Mesenchymal stem cell (in vitro differentiated cells and primary cell): ENCODE data around the gene FAM78A.
A peak's percentile ranks its signal among the peaks of the same experiment; 100 is the strongest.

ENCODE experiments used
- DNase-seq: peaks from one replicate; pipeline ENCODE4 v3.0.0-alpha.2; 2013
- H2AFZ ChIP-seq: one replicate; pipeline ENCODE4 v1.6.1; 2013; ENCODE audit warnings: low read depth, mild to moderate bottlenecking, control low read depth, inconsistent platforms, low read length, moderate library complexity
- H2AK5ac ChIP-seq: 2 replicates; pipeline ENCODE4 v1.6.1; 2013; ENCODE audit warnings: low read length, moderate library complexity, mild to moderate bottlenecking, inconsistent platforms; ENCODE audit not compliant: severe bottlenecking
- H2BK120ac ChIP-seq: one replicate; pipeline ENCODE4 v1.6.1; 2013; ENCODE audit warnings: low read depth, mild to moderate bottlenecking, inconsistent platforms, low read length, moderate library complexity
- H2BK12ac ChIP-seq, 2 experiments: one replicate each; pipeline ENCODE4 v1.6.1; 2013; ENCODE audit warnings: inconsistent platforms in 2 of 2, low read length in 2 of 2, mild to moderate bottlenecking in 2 of 2, moderate library complexity in 2 of 2, control low read depth in 1 of 2
- H2BK15ac ChIP-seq: one replicate; pipeline ENCODE4 v1.6.1; 2013; ENCODE audit warnings: mild to moderate bottlenecking, low read depth, inconsistent platforms; ENCODE audit not compliant: poor library complexity, severe bottlenecking
- H2BK5ac ChIP-seq: 2 replicates; pipeline ENCODE4 v1.6.1; 2013; ENCODE audit warnings: low read depth, mild to moderate bottlenecking, low read length, control low read depth, inconsistent platforms; ENCODE audit not compliant: poor library complexity, severe bottlenecking
- H3K14ac ChIP-seq, 2 experiments: one replicate each; pipeline ENCODE4 v1.6.1; 2013; ENCODE audit warnings: inconsistent platforms in 2 of 2, low read length in 2 of 2, control low read depth in 1 of 2, mild to moderate bottlenecking in 1 of 2, moderate library complexity in 1 of 2
- H3K18ac ChIP-seq, 2 experiments: one replicate each; pipeline ENCODE4 v1.6.1; 2013; ENCODE audit warnings: inconsistent platforms in 2 of 2, low read length in 2 of 2, control low read depth in 1 of 2, low read depth in 1 of 2, mild to moderate bottlenecking in 1 of 2
- H3K23ac ChIP-seq, 2 experiments: one replicate each; pipeline ENCODE4 v1.6.1; 2013; ENCODE audit warnings: inconsistent platforms in 2 of 2, low read length in 2 of 2, mild to moderate bottlenecking in 2 of 2, moderate library complexity in 2 of 2, control low read depth in 1 of 2
- H3K27ac ChIP-seq: 2 replicates; pipeline ENCODE4 v1.5.1; 2013; ENCODE audit warnings: mild to moderate bottlenecking, moderate library complexity, low read length, control low read depth, inconsistent platforms; ENCODE audit not compliant: poor library complexity, severe bottlenecking
- H3K27me3 ChIP-seq, 2 experiments: 2 replicates each; pipeline versions ENCODE4 v1.6.1 to v1.7.0; 2013; ENCODE audit warnings: low read length in 2 of 2, mild to moderate bottlenecking in 2 of 2, moderate library complexity in 2 of 2, control low read depth in 1 of 2, inconsistent platforms in 1 of 2; ENCODE audit not compliant: control insufficient read depth in 1 of 2, insufficient read depth in 1 of 2
- H3K36me3 ChIP-seq, 2 experiments: 2 replicates each; pipeline versions ENCODE4 v1.6.1 to v1.7.0; 2013; ENCODE audit warnings: low read length in 2 of 2, control low read depth in 1 of 2, inconsistent platforms in 1 of 2, low read depth in 1 of 2, mild to moderate bottlenecking in 1 of 2; ENCODE audit not compliant: insufficient read depth in 2 of 2, control insufficient read depth in 1 of 2
- H3K4ac ChIP-seq, 2 experiments: one replicate each; pipeline ENCODE4 v1.6.1; 2013; ENCODE audit warnings: inconsistent platforms in 2 of 2, low read length in 2 of 2, mild to moderate bottlenecking in 2 of 2, moderate library complexity in 2 of 2, control low read depth in 1 of 2, low read depth in 1 of 2
- H3K4me1 ChIP-seq: 2 replicates; pipeline ENCODE4 v1.6.1; 2013; ENCODE audit warnings: low read depth, low read length, control low read depth; ENCODE audit not compliant: control insufficient read depth, insufficient read depth
- H3K4me2 ChIP-seq: 2 replicates; pipeline ENCODE4 v1.6.1; 2013; ENCODE audit warnings: low read length, mild to moderate bottlenecking, inconsistent platforms; ENCODE audit not compliant: poor library complexity, severe bottlenecking
- H3K4me3 ChIP-seq, 2 experiments: 2 replicates each; pipeline versions ENCODE4 v1.5.1 to v1.7.0; 2013; ENCODE audit warnings: low read length in 2 of 2, mild to moderate bottlenecking in 2 of 2, control low read depth in 1 of 2, low read depth in 1 of 2; ENCODE audit not compliant: insufficient read depth in 1 of 2
- H3K79me1 ChIP-seq: replicated peaks from 2 replicates; pipeline ENCODE4 v1.6.1; 2013; ENCODE audit warnings: mild to moderate bottlenecking, control low read depth, low read length, inconsistent platforms; ENCODE audit not compliant: poor library complexity, severe bottlenecking
- H3K9ac ChIP-seq: 2 replicates; pipeline ENCODE4 v1.7.0; 2013; ENCODE audit warnings: mild to moderate bottlenecking, low read length, moderate library complexity
- H3K9me3 ChIP-seq: 2 replicates; pipeline ENCODE4 v1.7.0; 2013; ENCODE audit warnings: mild to moderate bottlenecking, low read length; ENCODE audit not compliant: control insufficient read depth
- H4K8ac ChIP-seq: one replicate; pipeline ENCODE4 v1.6.1; 2013; ENCODE audit warnings: inconsistent platforms, mild to moderate bottlenecking, low read length, moderate library complexity
- H4K91ac ChIP-seq: one replicate; pipeline ENCODE4 v1.6.1; 2013; ENCODE audit warnings: mild to moderate bottlenecking, low read length, inconsistent platforms
- whole genome bisulfite sequencing: methylation state at CpG from one replicate; pipeline ENCODE4 v1.1.7; 2013; ENCODE audit warnings: mixed read lengths; 5-methylcytosine and 5-hydroxymethylcytosine counted together

Gene FAM78A

GRCh38 chr9:131309530-131310276 is 33.4 kb upstream of the FAM78A start:
- no peak overlapping the region for H2BK12ac ChIP-seq
- H3K14ac ChIP-seq = peak overlapping the region in 1 of 2 experiments; percentile 74
- no peak overlapping the region for H4K8ac ChIP-seq
- no peaks in the 10 kb centered on the region for H3K79me1 ChIP-seq
- no peak overlapping the region for H3K4ac ChIP-seq
- H3K9me3 ChIP-seq = no peaks in the 10 kb centered on the region
- no peak overlapping the region for H2AK5ac ChIP-seq
- no peak overlapping the region for H3K9ac ChIP-seq
- H3K4me2 ChIP-seq = no peak overlapping the region
- H3K36me3 ChIP-seq = no peaks in the 10 kb centered on the region
- no peak for DNase-seq
- no peak overlapping the region for H3K18ac ChIP-seq
- no peak overlapping the region for H2BK15ac ChIP-seq
- H2AFZ ChIP-seq = no peak overlapping the region
- peaks cover under 1 to 13% of the 10 kb centered on the region in 2 experiments for H3K27me3 ChIP-seq
- H3K23ac ChIP-seq = no peak overlapping the region
- H4K91ac ChIP-seq = no peak overlapping the region
- 86% methylated on average over 18 of the region's 18 CpGs for WGBS
- peak overlapping the region in 1 of 2 experiments; percentile 2 for H3K4me3 ChIP-seq
- no peaks in the 10 kb centered on the region for H3K4me1 ChIP-seq
- H3K27ac ChIP-seq = no peak overlapping the region
- no peak overlapping the region for H2BK5ac ChIP-seq
- H2BK120ac ChIP-seq = no peak overlapping the region

GRCh38 chr9:131308906-131309529 is 32.7 kb upstream of the FAM78A start:
- WGBS = 85% methylated on average over 17 of the region's 17 CpGs

GRCh38 chr9:131308452-131308851 is 32.1 kb upstream of the FAM78A start:
- Histone ChIP-seq H3K27me3 (peaks cover 0 to 17% of the 10 kb centered on the region in 2 experiments), H2BK120ac (no peak overlapping the region), H3K27ac (no peak overlapping the region), H2BK15ac (no peak overlapping the region), H2AFZ (no peak overlapping the region), H3K4me3 (no peak overlapping the region), H3K4ac (no peak overlapping the region), H3K4me1 (peaks cover 3% of the 10 kb centered on the region), H2BK5ac (no peak overlapping the region), H3K9me3 (no peaks in the 10 kb centered on the region), H3K23ac (no peak overlapping the region), H3K9ac (no peak overlapping the region), H4K91ac (no peak overlapping the region), H3K18ac (no peak overlapping the region), H2AK5ac (no peak overlapping the region), H3K14ac (no peak overlapping the region), H2BK12ac (no peak overlapping the region), H3K4me2 (no peak overlapping the region), H3K36me3 (no peaks in the 10 kb centered on the region), H4K8ac (no peak overlapping the region), H3K79me1 (no peaks in the 10 kb centered on the region)
- DNase-seq = no peak
- WGBS = 95% methylated on average over 11 of the region's 11 CpGs

More at GRCh38 chr9:131308906-131309529, 32.7 kb upstream of the FAM78A start:
- Histone ChIP-seq H3K27me3 (peaks cover 0 to 13% of the 10 kb centered on the region in 2 experiments), H2BK120ac (no peak overlapping the region), H3K36me3 (no peaks in the 10 kb centered on the region), H4K91ac (no peak overlapping the region), H2BK5ac (no peak overlapping the region), H3K27ac (no peak overlapping the region), H3K18ac (no peak overlapping the region), H3K4me2 (no peak overlapping the region), H3K9me3 (no peaks in the 10 kb centered on the region), H3K79me1 (no peaks in the 10 kb centered on the region), H3K14ac (peak overlapping the region in 1 of 2 experiments; percentile 74), H3K23ac (no peak overlapping the region), H4K8ac (no peak overlapping the region), H3K4me1 (no peaks in the 10 kb centered on the region), H2AK5ac (no peak overlapping the region), H2BK12ac (no peak overlapping the region), H2AFZ (no peak overlapping the region), H3K9ac (no peak overlapping the region), H3K4me3 (no peak overlapping the region), H2BK15ac (no peak overlapping the region), H3K4ac (no peak overlapping the region)
- DNase-seq = no peak

- H3K23ac ChIP-seq = no peak overlapping the region
- H3K9ac ChIP-seq = no peak overlapping the region
- H3K4me1 ChIP-seq = peaks cover 3% of the 10 kb centered on the region
- no peak overlapping the region for H4K91ac ChIP-seq
- no peak overlapping the region for H3K4me2 ChIP-seq
- no peaks in the 10 kb centered on the region for H3K36me3 ChIP-seq
- H3K9me3 ChIP-seq = no peaks in the 10 kb centered on the region
- no peak overlapping the region for H2BK12ac ChIP-seq
- H2AFZ ChIP-seq = no peak overlapping the region
- H3K27ac ChIP-seq = no peak overlapping the region
- WGBS = 92% methylated on average over 31 of the region's 31 CpGs
- H3K27me3 ChIP-seq = peaks cover 0 to 17% of the 10 kb centered on the region in 2 experiments
- H3K14ac ChIP-seq = peak overlapping the region in 1 of 2 experiments; percentile 93
- DNase-seq = no peak
- no peak overlapping the region for H3K18ac ChIP-seq
- H4K8ac ChIP-seq = no peak overlapping the region
- H2BK15ac ChIP-seq = no peak overlapping the region
- no peak overlapping the region for H3K4me3 ChIP-seq
- no peak overlapping the region for H3K4ac ChIP-seq
- H2BK120ac ChIP-seq = no peak overlapping the region
- no peak overlapping the region for H2AK5ac ChIP-seq
- no peak overlapping the region for H2BK5ac ChIP-seq
- no peaks in the 10 kb centered on the region for H3K79me1 ChIP-seq
Measured at GRCh38 chr9:131307974-131308373, 31.7 kb upstream of the FAM78A start.
